Measurements from ENCODE around the gene ACKR2. TPM values are rescaled to one million over a fixed set of nuclear protein-coding genes. Genes with fewer than 3 reads are reported as not detected.

ACKR2 gene
- total and polyA plus RNA-seq, 2 of the 13 experiments (the other 11 are each of a cell fraction or from before 2014, with no cell fraction given), result 1.1 to 1.9 TPM

- TF ChIP-seq, protein P1, sequence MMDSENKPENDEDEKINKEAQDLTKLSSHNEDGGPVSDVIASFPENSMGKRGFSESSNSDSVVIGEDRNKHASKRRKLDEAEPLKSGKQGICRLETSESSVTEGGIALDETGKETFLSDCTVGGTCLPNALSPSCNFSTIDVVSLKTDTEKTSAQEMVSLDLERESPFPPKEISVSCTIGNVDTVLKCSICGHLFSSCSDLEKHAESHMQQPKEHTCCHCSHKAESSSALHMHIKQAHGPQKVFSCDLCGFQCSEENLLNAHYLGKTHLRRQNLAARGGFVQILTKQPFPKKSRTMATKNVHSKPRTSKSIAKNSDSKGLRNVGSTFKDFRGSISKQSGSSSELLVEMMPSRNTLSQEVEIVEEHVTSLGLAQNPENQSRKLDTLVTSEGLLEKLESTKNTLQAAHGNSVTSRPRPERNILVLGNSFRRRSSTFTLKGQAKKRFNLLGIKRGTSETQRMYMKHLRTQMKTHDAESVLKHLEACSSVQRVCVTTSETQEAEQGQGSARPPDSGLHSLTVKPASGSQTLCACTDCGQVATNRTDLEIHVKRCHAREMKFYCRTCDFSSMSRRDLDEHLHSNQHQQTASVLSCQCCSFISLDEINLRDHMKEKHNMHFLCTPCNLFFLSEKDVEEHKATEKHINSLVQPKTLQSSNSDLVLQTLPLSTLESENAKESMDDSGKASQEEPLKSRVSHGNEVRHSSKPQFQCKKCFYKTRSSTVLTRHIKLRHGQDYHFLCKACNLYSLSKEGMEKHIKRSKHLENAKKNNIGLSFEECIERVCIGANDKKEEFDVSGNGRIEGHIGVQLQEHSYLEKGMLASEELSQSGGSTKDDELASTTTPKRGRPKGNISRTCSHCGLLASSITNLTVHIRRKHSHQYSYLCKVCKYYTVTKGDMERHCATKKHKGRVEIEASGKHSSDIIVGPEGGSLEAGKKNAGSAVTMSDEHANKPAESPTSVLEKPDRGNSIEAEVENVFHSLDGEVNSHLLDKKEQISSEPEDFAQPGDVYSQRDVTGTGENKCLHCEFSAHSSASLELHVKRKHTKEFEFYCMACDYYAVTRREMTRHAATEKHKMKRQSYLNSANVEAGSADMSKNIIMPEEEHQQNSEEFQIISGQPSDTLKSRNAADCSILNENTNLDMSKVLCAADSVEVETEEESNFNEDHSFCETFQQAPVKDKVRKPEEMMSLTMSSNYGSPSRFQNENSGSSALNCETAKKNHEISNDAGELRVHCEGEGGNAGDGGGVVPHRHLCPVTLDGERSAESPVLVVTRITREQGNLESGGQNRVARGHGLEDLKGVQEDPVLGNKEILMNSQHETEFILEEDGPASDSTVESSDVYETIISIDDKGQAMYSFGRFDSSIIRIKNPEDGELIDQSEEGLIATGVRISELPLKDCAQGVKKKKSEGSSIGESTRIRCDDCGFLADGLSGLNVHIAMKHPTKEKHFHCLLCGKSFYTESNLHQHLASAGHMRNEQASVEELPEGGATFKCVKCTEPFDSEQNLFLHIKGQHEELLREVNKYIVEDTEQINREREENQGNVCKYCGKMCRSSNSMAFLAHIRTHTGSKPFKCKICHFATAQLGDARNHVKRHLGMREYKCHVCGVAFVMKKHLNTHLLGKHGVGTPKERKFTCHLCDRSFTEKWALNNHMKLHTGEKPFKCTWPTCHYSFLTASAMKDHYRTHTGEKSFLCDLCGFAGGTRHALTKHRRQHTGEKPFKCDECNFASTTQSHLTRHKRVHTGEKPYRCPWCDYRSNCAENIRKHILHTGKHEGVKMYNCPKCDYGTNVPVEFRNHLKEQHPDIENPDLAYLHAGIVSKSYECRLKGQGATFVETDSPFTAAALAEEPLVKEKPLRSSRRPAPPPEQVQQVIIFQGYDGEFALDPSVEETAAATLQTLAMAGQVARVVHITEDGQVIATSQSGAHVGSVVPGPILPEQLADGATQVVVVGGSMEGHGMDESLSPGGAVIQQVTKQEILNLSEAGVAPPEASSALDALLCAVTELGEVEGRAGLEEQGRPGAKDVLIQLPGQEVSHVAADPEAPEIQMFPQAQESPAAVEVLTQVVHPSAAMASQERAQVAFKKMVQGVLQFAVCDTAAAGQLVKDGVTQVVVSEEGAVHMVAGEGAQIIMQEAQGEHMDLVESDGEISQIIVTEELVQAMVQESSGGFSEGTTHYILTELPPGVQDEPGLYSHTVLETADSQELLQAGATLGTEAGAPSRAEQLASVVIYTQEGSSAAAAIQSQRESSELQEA (CRISPR knock-in tag; IDR thresholded peaks at IDR 0.05; ENCODE audit: not compliant biosample characterization), result no peak
- TF ChIP-seq SAP130 (CRISPR knock-in tag; IDR thresholded peaks at IDR 0.05; ENCODE audit: low read depth) (peak; percentile 92), TFDP2 (CRISPR knock-in tag; IDR thresholded peaks at IDR 0.05) (peak; percentile 17; the same call in 1 of the 2 replicates), MAF1 (CRISPR knock-in tag; IDR thresholded peaks at IDR 0.05; ENCODE audit: borderline replicate concordance) (no peak), ZNF629 (CRISPR knock-in tag; conservative IDR thresholded peaks at IDR 0.05) (no peak), ZNF552 (CRISPR knock-in tag; IDR thresholded peaks at IDR 0.05; ENCODE audit: borderline replicate concordance) (no peak; the same call in 1 of the 2 replicates), RXRA (CRISPR knock-in tag; IDR thresholded peaks at IDR 0.05) (peak; percentile 38), ZNF326 (CRISPR knock-in tag; IDR thresholded peaks at IDR 0.05; ENCODE audit: borderline replicate concordance) (no peak), KLF16 (CRISPR knock-in tag; IDR thresholded peaks at IDR 0.05) (peak in 1 of 2 experiments; percentile 64; a peak in 1 of 4 replicates), MTA3 (CRISPR knock-in tag; IDR thresholded peaks at IDR 0.05) (no peak), ZNF275 (CRISPR knock-in tag; IDR thresholded peaks at IDR 0.05; ENCODE audit: borderline replicate concordance) (peak; percentile 83; the same call in 1 of the 2 replicates), ZFP37 (CRISPR knock-in tag; IDR thresholded peaks at IDR 0.05; ENCODE audit: borderline replicate concordance) (no peak; the same call in 1 of the 2 replicates), TOE1 (CRISPR knock-in tag; IDR thresholded peaks at IDR 0.05) (no peak; the same call in 1 of the 2 replicates), ZNF430 (CRISPR knock-in tag; IDR thresholded peaks at IDR 0.05) (peak; percentile 92; the same call in 1 of the 2 replicates)
- TF ChIP-seq, protein P2, sequence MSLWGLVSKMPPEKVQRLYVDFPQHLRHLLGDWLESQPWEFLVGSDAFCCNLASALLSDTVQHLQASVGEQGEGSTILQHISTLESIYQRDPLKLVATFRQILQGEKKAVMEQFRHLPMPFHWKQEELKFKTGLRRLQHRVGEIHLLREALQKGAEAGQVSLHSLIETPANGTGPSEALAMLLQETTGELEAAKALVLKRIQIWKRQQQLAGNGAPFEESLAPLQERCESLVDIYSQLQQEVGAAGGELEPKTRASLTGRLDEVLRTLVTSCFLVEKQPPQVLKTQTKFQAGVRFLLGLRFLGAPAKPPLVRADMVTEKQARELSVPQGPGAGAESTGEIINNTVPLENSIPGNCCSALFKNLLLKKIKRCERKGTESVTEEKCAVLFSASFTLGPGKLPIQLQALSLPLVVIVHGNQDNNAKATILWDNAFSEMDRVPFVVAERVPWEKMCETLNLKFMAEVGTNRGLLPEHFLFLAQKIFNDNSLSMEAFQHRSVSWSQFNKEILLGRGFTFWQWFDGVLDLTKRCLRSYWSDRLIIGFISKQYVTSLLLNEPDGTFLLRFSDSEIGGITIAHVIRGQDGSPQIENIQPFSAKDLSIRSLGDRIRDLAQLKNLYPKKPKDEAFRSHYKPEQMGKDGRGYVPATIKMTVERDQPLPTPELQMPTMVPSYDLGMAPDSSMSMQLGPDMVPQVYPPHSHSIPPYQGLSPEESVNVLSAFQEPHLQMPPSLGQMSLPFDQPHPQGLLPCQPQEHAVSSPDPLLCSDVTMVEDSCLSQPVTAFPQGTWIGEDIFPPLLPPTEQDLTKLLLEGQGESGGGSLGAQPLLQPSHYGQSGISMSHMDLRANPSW (CRISPR knock-in tag; IDR thresholded peaks at IDR 0.05; ENCODE audit: borderline replicate concordance), result 0 out of 2 replicates have a peak, but pooled peaks have one; percentile 22
Observed at GRCh38 chr3:42804106-42804830, 5.0 kb upstream of the ACKR2 start, which contains the start of gene HIGD1A (continued).
